ENCODE data around the gene EXOC2.

The EXOC2 gene

GRCh38 chr6:490251-491037 lies 202.5 kb downstream of the EXOC2 start:
- DNase-seq: peak; percentile 44

GRCh38 chr6:489762-490161 lies 203.2 kb downstream of the EXOC2 start:
- DNase-seq: no peak

GRCh38 chr6:489001-489400 lies 203.9 kb downstream of the EXOC2 start:
- no peak for DNase-seq

- no peak for DNase-seq
Measured at GRCh38 chr6:487956-488355, 205.0 kb downstream of the EXOC2 start.

GRCh38 chr6:485655-486170 lies 207.2 kb downstream of the EXOC2 start:
- no peak for DNase-seq

- no peak for DNase-seq
Measured at GRCh38 chr6:484746-485145, 208.2 kb downstream of the EXOC2 start.

- DNase-seq: no peak
Measured at GRCh38 chr6:484086-484745, 208.7 kb downstream of the EXOC2 start.

- no peak for DNase-seq
Measured at GRCh38 chr6:475314-475713, 217.6 kb downstream of the EXOC2 start.

- DNase-seq: no peak
Measured at GRCh38 chr6:474453-475185, 218.3 kb downstream of the EXOC2 start.

- DNase-seq: no peak
Measured at GRCh38 chr6:473768-474452, 219.0 kb downstream of the EXOC2 start.

GRCh38 chr6:473356-473755 lies 219.6 kb downstream of the EXOC2 start:
- DNase-seq: no peak

GRCh38 chr6:470901-471448 lies 222.0 kb downstream of the EXOC2 start:
- no peak for DNase-seq

GRCh38 chr6:470051-470900 lies 222.7 kb downstream of the EXOC2 start:
- no peak for DNase-seq

- DNase-seq: no peak
Measured at GRCh38 chr6:467671-468082, 225.3 kb downstream of the EXOC2 start.

GRCh38 chr6:467111-467510 lies 225.8 kb downstream of the EXOC2 start:
- no peak for DNase-seq

GRCh38 chr6:466564-466963 lies 226.4 kb downstream of the EXOC2 start:
- DNase-seq: no peak

- no peak for DNase-seq
Measured at GRCh38 chr6:465531-466348, 227.2 kb downstream of the EXOC2 start.

GRCh38 chr6:456887-457286 lies 236.1 kb downstream of the EXOC2 start:
- DNase-seq: no peak

GRCh38 chr6:456358-456867 lies 236.5 kb downstream of the EXOC2 start:
- DNase-seq: no peak

GRCh38 chr6:455835-456234 lies 237.1 kb downstream of the EXOC2 start:
- no peak for DNase-seq

Data from hematopoietic multipotent progenitor cell treated with erythropoietin and hydrocortisone succinate and interleukin-3 and kit ligand, for 8 days (in vitro differentiated cells).